Measurements from ENCODE around the gene MYO15B.

DNA sequence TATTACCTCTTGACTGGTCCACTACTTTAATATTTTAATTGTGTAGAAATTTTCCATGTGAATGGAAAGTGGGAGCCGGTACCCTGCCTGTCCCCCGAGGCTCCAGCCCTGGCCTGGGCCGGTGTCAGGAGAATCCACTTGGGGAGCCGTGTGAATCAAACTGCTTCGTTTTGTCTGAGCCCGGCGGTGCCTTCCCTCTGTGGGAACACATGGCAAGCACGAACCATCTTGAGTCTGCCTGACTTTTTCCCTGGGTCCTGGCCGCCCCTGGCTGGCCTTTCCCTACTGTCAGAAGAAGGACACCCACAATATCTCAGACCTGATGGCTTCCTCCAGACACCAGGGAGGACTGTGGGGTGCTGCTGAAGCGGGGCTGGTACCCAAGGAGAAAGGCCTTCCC lies 12.4 kb upstream of the MYO15B start:
- TF ChIP-seq, protein P1, sequence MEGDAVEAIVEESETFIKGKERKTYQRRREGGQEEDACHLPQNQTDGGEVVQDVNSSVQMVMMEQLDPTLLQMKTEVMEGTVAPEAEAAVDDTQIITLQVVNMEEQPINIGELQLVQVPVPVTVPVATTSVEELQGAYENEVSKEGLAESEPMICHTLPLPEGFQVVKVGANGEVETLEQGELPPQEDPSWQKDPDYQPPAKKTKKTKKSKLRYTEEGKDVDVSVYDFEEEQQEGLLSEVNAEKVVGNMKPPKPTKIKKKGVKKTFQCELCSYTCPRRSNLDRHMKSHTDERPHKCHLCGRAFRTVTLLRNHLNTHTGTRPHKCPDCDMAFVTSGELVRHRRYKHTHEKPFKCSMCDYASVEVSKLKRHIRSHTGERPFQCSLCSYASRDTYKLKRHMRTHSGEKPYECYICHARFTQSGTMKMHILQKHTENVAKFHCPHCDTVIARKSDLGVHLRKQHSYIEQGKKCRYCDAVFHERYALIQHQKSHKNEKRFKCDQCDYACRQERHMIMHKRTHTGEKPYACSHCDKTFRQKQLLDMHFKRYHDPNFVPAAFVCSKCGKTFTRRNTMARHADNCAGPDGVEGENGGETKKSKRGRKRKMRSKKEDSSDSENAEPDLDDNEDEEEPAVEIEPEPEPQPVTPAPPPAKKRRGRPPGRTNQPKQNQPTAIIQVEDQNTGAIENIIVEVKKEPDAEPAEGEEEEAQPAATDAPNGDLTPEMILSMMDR (IDR thresholded peaks at IDR 0.05; ENCODE audit: insufficient read depth, low read length): no peak
- TF ChIP-seq POLR2AphosphoS5 (IDR thresholded peaks at IDR 0.05; ENCODE audit: low read depth): no peak
- no peak for TF ChIP-seq GABPA (IDR thresholded peaks at IDR 0.05; ENCODE audit: low read depth)
- TF ChIP-seq, protein P2, sequence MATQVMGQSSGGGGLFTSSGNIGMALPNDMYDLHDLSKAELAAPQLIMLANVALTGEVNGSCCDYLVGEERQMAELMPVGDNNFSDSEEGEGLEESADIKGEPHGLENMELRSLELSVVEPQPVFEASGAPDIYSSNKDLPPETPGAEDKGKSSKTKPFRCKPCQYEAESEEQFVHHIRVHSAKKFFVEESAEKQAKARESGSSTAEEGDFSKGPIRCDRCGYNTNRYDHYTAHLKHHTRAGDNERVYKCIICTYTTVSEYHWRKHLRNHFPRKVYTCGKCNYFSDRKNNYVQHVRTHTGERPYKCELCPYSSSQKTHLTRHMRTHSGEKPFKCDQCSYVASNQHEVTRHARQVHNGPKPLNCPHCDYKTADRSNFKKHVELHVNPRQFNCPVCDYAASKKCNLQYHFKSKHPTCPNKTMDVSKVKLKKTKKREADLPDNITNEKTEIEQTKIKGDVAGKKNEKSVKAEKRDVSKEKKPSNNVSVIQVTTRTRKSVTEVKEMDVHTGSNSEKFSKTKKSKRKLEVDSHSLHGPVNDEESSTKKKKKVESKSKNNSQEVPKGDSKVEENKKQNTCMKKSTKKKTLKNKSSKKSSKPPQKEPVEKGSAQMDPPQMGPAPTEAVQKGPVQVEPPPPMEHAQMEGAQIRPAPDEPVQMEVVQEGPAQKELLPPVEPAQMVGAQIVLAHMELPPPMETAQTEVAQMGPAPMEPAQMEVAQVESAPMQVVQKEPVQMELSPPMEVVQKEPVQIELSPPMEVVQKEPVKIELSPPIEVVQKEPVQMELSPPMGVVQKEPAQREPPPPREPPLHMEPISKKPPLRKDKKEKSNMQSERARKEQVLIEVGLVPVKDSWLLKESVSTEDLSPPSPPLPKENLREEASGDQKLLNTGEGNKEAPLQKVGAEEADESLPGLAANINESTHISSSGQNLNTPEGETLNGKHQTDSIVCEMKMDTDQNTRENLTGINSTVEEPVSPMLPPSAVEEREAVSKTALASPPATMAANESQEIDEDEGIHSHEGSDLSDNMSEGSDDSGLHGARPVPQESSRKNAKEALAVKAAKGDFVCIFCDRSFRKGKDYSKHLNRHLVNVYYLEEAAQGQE (IDR thresholded peaks at IDR 0.05; ENCODE audit: insufficient replicate concordance, low read depth): no peak
